LNCAP (cell line): ENCODE results near the gene TMEM253.

Experiments
- TF ChIP-seq, protein P1 (sequence below): fragments of 450-650 bp; IDR thresholded peaks from 2 replicates; pipeline ENCODE4 v1.5.1; 2017; ENCODE audit warnings: mild to moderate bottlenecking

Gene TMEM253

DNA sequence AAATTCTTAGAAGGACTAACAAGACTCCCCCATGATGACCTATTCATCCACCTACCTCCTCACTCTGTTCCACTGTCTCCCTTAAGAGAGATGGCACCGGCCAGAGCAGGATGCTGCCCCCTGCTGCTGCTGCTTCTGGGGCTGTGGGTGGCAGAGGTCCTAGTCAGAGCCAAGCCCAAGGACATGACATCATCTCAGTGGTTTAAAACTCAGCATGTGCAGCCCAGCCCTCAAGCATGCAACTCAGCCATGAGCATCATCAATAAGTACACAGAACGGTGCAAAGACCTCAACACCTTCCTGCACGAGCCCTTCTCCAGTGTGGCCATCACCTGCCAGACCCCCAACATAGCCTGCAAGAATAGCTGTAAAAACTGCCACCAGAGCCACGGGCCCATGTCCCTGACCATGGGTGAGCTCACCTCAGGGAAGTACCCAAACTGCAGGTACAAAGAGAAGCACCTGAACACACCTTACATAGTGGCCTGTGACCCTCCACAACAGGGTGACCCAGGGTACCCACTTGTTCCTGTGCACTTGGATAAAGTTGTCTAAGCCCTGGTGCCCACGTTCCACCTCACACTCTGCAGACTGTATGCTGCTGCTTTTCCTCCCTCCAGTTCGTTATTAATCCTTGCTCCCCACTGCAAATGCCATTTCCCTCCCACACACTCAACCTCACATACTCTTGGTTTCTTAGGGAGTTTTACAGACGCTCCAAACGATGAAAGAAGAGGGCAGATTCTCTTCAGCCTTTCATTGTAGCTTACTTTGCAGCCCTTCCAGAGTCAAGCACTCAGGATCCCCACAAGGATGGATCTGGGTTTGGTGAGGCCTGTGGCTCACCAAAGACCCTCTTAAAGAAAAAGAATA is 42.8 kb upstream of the TMEM253 start, which contains the start of gene RNASE8:
Gene RNASE8, plus strand, starts transcription at position 20 of the 873 bp plus-strand sequence. Its CDS starts 71 bp downstream, at position 91.
- TF ChIP-seq, protein P1, sequence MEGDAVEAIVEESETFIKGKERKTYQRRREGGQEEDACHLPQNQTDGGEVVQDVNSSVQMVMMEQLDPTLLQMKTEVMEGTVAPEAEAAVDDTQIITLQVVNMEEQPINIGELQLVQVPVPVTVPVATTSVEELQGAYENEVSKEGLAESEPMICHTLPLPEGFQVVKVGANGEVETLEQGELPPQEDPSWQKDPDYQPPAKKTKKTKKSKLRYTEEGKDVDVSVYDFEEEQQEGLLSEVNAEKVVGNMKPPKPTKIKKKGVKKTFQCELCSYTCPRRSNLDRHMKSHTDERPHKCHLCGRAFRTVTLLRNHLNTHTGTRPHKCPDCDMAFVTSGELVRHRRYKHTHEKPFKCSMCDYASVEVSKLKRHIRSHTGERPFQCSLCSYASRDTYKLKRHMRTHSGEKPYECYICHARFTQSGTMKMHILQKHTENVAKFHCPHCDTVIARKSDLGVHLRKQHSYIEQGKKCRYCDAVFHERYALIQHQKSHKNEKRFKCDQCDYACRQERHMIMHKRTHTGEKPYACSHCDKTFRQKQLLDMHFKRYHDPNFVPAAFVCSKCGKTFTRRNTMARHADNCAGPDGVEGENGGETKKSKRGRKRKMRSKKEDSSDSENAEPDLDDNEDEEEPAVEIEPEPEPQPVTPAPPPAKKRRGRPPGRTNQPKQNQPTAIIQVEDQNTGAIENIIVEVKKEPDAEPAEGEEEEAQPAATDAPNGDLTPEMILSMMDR, result no peak

DNA sequence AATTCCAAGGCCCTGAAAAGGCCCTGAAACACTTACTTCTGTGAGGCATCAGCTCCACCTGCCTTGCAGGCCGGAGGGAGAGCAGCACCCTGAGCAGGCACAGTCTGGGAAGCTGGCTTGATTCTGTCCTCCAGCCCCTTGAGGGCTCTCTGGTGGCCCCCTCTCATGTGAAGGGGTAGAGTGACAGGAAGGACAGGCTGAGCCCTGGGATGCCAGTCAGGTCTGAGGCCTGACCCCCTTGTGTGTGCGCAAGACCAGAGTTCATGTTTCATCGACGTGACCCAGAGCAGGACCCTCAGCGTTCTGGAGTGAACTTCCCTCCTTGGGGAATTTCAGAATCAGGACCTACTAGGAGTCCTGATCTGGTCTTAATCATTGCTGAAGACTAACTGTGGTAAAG is 42.0 kb upstream of the TMEM253 start:
- TF ChIP-seq, protein P1, result no peak

DNA sequence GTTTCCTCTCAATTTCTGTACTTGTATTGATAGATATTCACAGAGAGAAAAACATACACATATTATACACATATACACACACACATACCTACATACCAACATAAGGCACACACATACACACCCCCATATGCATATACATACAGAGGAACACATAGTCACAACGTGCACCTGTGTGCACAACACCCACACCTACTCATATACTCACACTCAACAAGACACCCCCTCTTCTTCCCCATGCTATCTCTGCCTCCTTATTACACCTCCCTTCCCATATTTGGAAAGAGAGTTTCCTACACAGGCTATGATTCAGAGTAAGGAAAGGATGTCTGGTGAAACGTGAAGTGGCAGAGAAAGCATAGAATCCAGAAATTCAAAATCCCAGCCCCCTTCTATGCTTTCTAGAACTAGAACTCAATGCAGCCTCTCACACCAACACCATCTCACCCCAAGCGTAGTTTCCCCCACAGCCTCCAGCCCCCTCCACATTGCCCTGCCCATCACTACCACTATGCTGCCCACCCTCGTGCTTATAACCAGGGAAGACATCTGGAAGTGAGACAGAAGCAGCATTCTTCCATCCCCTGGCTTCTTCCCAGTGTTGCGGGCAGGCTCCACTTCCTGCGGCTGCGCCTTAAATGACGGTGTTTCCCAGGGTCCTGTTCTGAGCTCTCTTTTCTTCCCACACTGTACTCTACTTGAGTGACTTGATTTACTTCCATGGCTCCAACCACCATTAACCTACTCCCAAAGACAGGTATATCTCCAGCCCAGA is 40.8 kb upstream of the TMEM253 start:
- TF ChIP-seq, protein P1, result no peak

DNA sequence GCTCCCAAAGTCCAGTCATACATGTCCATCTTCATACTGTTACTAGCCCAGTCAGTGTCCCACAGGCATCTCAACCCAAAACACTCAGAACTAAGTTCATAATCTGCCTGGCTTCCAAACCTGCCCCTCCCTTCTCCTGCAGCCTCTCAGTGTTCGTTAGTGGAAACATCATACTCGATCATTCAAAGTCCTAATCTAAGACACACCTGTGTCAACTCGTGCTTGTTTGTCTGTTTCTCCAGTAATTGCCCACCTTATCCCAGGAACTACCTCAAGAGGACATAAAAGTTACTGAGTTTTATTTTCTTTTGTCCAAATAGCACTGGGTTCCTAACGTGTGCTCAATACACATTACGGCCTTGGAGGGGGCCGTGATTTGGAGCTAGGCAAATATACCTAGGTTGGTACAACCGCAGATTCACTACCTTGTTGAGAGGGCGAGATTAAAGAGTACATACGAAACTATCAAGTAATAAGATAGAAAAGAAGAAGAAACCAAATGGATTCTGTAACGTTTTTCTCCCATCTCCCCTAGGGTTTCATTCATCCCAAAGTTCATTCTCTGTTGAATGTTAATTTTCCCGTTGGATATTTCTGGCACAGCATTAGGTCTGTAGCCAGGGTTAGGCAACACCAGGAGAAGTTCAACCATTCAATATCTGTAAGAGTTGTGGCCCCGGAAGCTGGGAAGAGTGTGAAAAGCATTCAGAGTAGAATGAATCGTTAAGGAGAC is 40.1 kb upstream of the TMEM253 start:
- TF ChIP-seq, protein P1, result no peak

DNA sequence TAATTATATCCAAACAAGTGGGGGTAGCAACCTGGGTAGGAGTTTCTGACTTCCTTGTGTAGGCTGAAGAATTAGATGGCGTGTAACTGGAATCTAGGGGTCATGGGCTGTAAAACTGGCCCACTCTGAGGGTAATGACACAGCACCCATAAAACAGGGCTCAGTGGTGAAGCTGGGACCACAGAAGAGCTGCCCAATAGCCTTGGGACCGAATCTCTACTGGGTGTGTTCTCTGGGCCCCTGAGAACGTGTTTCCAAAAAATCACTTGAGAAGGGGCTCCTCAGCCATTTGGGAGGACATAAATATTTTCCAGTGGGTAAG is 39.6 kb upstream of the TMEM253 start:
- TF ChIP-seq, protein P1, result no peak

DNA sequence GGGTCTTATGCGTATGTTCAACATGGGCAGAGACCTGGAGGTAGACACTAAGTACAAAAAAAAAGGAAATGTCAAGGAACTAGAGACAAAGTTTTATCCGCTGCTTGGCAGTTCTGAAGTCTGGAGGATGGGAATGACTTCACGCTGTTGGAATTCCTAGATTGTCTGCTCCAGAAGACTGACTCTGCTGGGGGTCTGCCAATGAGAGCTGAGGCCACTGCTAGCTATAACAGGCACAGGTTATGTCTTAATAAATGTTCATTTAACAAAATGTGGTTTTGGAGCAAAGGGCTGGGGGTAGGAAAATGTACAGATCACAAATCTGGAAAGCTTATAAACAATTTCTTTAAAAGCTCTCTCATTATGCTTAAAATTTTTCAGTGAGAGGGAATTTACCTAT is 37.4 kb upstream of the TMEM253 start:
- TF ChIP-seq, protein P1, result no peak

DNA sequence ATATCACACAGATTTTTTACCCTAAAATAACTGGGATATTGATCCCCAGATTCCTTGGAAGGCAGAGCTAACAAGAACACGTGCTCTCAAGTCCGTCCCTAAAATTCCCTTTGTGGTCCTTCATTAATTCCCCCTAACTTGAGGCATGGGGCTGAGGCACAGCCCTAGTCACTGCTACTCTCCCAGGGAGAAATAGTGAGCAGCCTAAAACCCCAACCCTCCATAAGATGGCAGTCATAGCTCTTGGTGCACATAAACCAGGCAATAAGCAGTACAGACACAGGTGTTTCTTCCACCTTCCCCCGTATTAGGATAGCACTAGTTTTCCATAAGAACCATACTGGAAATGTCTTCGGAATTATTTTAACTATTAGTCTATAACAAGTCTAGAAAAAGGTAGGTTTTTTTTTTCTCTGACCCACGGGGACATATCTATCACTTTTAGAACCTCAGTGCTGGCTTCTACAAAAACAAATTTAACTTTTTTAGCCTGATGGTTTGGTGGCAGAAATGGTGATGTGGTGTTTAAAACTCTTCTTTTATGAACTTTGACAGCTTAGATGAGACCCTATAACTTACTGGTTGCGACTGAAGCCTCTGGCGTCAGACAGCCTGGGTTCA is 33.9 kb upstream of the TMEM253 start:
- TF ChIP-seq, protein P1, result peak; percentile 33
